NCI-H128 (cell line): ENCODE measurements around the gene AMFR.

Experiments
- DNase-seq: peaks from one replicate; lab custom pipeline; 2025; ENCODE audit not compliant: unreplicated experiment; lab: John Stamatoyannopoulos, UW

The AMFR gene

DNA sequence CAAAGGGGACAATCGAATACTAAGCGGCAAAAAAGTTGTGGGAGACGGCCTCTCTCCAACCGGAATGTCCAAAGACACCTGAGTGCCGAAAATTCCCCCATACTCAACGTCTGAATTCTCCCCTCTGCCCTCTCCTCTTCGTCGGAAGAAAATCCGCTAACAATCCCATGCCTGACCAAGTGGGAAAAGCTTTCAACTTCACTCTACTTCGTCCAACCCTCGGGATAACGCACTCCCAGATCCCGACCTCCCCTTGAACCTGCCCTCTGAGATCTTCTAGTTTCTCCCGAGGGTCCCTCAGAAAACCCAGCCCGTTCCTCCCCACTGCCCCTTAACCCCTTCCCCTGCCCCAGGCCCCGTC lies 961 bp downstream of the AMFR start:
- no peak for DNase-seq

DNA sequence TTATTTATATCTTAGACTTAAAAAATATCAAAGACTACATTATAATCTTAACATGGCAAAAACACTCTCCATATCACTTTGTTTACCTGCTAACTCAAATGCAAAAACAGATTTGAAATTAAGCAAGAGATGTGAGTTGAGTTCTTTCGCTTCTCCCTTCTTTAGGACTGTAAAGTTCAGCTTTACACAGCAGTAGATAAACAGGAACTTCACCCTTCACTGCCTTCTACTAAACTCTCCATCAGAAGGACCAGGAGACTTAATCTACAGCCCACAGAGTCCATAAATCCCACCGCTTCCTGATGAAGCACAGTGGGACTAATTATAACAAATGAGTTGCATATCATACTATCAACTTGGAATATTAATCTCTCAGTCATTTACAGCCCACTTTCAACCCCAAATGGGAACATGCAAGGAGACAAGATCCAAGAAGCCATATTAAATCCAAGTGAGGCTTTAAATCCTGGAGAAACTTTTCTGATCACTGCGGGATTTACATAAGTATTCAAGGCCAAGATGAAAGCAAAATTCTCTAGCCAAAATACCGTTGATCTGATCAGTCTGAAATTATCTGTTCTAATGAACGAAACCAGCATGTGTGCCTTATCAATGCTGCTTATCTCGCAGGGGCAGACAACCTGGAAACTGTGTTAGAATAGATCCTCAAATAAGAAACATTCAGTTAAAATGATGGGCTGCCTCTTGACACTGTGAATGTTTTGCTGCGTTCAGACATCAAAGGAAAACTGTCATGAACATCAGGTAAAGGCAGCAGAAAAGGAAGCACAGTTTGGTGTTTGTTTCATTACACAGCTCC lies 1.6 kb downstream of the AMFR start:
- DNase-seq, result no peak

DNA sequence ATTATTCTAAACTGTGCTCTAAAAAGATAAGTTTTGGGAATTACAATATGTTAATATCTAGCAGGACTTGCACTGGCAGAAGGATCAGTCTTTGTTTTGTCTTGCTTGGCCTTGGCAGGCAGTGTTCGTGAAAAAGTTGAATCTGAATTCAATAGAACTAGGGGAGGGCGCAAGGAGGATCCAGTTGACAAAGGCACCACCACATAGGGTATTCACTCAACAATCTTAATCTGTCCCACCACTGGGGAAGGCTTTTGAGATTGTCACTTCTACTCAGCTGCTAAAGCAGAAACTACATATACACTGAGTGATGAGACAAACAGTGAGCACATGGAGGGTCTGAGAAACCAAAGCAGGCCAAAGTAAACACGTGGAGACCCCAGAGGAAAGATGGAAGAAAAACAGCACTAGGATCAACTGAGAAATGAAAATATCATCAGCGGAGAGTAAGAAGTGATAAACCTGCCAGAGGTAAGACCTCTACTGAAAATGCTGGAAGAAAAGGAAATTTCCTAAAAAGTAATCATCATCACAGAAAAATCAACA lies 2.4 kb downstream of the AMFR start:
- no peak for DNase-seq

DNA sequence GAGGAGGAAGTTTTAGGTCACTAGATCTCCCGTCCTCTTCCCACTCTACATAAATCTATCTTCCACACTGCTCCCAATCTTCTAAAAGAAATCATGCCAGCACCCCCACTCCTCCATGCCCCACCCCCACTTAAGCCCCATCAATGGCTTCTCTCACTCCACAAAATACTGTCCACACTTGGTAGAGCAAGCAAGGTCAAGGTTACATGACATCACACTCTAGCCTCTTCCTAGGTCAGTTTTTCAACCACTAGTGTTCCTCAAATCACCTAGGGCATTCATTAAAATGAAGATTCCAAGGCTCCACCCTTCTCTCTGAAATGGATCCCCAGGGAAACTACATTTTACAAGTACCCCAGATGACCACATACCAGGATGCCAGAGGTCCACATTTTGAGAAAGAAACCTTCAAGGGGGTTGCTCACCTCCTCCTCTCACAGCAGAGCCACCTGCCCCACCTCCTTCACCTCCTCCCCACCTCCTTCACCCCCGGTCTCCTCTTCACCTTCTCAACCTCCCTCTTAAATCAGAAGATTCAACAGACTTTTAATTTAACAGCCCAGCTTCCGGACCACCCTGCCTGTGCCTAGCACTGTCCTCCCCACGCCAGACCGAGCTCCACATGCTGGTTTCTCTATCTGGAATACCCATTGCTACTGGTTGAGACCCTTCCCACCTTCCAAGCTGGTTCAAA lies 3.2 kb downstream of the AMFR start:
- DNase-seq, result no peak

GRCh38 chr16:56421313-56421712 lies 4.0 kb downstream of the AMFR start:
- DNase-seq, result no peak

DNA sequence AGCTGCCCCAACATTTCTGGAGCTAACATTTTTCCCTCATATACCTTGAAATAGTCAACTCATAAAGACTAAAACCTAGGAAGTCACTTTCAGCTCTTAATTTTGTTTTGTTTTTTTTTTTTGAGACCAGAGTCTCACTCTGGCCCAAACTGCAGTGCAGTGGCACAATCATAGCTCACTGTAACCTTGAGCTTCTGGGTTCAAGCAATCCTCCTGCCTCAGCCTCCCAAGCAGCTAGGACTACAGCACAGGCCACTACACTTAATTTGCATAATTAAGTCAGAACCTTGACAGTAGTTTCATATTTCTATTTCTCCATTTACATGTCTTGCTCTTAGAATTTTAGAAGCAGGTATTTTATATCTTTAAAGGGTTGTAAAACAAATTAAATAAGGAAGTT lies 4.7 kb downstream of the AMFR start:
- no peak for DNase-seq

DNA sequence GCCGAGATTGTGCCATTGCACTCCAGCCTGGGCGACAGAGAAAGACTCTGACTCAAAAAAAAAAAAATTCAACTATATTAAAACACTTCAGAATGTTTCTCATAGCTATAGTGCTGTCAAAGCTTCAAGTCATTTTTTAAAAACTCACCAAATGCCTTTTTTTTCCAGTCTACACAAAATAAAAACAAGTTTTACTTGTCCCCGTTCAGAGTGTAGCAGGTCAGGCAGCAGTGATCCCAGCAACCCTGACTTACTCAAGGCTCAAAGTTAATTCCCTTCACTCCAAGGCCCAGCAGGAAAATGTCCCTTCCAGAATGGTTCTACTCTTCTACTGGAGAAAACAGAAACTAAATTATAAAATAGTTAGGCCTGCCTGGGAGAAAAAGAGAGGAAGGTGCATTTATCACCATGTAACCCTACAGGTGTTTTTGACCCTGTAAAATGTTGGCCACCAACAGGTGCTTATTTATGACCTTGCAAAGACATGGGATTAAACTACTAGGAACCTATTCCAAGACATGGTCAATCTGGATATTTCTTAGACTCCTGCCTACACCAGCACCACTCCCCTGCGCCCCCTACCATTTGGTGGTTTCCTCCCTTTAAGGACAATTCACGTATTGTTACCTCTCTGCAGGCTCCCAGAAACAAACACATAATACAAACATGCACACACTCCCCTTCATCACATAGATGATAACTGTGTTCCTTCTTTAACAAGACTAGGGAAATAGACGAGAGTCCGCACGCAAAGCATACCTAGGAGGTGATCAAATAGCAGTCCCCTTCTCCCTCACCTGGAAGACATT lies 5.4 kb downstream of the AMFR start:
- no peak for DNase-seq

- DNase-seq, result no peak
Observed at GRCh38 chr16:56417138-56417537, 8.2 kb downstream of the AMFR start.

DNA sequence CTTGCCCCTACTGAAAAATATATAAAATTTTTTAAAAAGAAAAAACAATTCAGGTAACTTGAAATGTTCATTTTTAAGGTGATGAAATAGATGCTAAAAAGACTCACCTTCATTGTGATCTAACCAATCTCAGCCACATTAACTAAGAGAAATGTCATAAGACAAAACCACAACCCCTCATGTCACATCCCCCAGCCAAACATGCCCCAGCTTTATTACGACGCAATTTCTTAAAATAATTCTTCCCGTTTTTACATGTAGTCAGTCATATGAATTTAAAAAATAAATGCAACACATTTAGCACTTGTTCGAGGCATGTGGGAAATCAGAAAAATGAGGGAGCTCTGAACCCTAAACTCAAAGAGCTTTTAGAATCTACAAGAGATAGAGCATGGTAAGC lies 9.5 kb downstream of the AMFR start:
- DNase-seq, result no peak

- DNase-seq, result no peak
Observed at GRCh38 chr16:56414366-56414765, 11.0 kb downstream of the AMFR start.

DNA sequence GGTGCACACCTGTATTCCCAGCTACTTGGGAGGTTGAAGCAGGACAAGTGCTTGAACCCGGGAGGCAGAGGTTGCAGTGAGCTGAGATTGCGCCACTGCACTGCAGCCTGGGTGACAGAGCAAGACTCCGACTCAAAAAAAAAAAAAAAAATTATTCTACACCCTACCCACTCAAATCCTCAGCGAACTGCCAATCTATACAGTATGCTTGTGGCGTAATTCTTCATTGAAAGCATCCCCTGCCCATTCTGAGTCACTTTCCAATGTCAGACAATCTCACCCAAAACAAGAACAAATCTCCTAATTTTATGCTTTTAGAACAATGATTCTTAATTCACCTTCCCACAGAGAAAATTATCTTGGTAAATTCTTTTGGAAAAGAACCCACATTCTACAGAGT lies 12.0 kb downstream of the AMFR start:
- DNase-seq, result no peak

DNA sequence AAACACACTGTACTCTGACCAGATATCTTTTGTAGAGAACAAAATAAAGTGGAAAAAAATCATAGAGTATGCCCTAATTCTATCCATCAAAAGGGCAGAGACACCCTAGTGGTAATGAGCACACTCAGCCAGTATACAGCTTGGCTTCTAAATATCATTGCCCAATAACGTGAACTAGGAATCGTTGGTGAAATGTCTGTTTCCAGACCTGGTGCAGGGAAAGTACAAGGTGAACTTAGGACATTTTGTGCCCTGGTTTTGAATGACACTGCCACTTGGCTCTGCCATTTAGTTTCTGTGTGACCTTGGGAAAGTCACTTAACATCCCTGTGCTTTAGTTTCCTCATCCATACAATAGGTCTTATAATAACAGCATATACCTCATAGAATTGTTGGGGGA lies 13.7 kb downstream of the AMFR start:
- no peak for DNase-seq

- no peak for DNase-seq
Observed at GRCh38 chr16:56411123-56411522, 14.2 kb downstream of the AMFR start.

DNA sequence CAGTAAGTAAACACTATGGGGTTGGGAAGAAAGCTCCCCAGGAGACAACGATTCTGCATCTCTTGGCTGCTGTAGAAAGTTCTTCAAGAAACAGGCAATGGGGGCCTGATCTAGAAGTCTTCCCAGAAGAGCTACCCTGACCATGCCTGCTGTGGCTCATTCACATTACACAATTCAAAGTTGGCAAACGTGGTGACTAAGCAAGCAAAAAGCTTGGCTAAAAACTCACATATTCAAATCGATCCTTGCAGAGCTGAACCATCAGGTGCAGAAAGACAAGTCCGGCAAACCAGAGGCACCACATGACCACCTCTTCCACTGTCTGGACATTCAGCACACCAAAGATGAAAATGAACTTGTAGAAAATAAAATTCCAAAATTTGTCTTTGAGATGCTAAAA lies 16.1 kb downstream of the AMFR start:
- DNase-seq, result no peak

DNA sequence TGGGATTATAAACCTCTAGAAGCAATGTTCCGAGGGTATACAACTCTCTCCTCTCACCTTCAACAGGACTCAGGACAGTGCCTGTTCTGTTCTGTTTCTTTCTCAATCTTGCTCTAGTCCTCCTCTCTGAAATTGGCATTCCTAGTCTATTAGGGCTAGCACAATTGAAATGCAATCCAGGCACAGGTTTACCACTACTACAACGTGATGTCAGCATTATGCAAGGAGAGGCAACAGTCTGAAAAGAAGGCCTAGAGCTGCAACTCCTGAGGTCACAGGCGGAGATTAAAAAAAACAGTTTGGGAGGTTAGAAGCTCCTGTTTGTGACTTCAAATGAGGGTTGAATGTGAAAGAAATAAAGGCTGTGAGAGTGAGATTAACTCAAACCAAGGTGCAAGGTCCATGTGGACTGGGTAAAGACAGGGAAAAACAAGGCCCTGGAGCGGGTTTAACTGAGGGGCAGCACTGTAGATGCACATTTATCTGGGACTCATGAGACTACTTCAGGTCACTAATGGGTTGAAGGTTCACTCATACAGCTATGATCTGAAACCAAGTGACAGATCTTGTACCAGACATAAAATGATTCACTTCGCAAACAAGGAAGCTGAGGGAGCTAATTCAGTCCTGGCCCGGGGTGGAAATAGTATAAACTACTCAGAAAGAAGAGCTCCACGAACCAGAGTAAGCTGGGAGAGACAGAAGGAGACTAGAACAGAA lies 16.8 kb downstream of the AMFR start:
- no peak for DNase-seq

DNA sequence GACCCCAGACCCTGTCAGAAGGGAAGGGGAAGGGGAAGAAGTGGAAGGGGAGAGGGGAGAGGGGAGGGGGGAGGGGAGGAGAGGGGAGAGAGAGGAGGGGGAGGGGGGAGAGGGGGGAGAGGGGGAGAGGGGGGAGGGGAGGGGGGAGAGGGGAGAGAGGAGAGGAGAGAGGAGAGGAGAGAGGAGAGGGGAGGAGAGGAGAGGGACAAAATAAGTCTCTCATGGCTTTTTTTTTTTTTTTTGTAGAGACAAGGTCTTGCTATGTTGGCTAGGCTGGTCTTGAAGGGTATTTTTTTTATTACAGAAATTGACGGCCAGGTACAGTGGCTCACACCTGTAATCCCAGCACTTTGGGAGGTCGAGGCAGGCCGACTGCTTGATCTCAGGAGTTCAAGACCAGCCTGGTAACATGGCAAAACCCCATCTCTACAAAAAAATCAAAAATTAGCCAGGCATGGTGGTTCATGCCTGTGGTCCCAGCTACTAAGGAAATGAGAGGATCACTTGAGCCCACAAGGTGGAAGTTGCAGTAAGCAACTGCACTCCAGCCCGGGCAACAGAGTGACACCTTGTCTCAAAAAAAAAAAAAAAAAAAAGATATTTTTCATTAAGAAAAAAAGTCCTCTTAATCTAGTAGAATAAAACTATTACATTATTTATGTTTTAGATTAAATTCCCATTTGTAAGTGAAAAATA lies 19.2 kb downstream of the AMFR start:
- no peak for DNase-seq

GRCh38 chr16:56401482-56401881 lies 23.9 kb downstream of the AMFR start:
- no peak for DNase-seq

DNA sequence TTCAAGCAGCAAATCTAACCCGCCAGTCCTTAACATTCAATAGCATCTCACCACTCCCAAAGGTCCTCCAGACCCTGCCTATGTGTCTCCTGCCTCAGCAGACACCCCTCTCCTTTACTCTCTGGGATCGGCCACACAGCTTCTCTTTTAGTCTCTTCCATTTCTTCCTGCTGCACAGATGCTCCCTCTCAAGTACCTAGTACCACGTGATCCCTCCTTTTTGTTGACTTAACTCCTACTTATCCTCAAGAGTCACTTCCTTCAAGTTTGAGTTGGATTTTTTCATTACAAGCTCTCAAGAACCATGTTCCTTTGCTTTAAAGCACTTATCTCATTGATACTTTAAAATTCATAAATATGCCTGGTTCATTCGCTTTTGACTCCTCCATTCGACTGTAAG lies 24.9 kb downstream of the AMFR start:
- DNase-seq, result no peak

- no peak for DNase-seq
Observed at GRCh38 chr16:56399486-56399885, 25.9 kb downstream of the AMFR start.

DNA sequence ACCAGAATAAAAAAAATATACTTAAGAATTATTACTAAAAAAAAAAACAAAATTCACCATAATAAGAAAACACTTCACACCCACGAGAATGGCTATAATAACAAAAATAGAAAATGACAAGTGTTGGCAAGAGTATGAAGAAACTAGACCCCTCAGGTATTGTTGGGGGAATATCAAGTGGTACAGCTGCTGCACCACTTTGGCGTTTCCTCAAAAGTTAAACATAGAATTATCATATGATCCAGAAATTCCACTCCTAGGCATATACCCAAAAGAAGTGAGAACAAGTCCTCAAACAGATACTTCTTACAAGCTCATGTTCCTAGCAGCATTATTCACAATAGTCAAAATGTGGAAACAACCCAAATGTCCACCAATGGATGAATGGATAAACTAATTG lies 26.3 kb downstream of the AMFR start:
- DNase-seq, result no peak
